CD4-positive, alpha-beta T cell treated with Interleukin-17A for 4 hours (primary cell): ENCODE results near the gene PADI3.
"Not testable (repeated sequence)": the region's sequence is repeated elsewhere in the genome, so short reads cannot be mapped to it uniquely, and the experiment has no call there.

Experiments used
- DNase-seq: peaks from one replicate; pipeline ENCODE4 v3.0.0-alpha.2; 2020; ENCODE audit warnings: mixed read lengths

Gene PADI3

DNA sequence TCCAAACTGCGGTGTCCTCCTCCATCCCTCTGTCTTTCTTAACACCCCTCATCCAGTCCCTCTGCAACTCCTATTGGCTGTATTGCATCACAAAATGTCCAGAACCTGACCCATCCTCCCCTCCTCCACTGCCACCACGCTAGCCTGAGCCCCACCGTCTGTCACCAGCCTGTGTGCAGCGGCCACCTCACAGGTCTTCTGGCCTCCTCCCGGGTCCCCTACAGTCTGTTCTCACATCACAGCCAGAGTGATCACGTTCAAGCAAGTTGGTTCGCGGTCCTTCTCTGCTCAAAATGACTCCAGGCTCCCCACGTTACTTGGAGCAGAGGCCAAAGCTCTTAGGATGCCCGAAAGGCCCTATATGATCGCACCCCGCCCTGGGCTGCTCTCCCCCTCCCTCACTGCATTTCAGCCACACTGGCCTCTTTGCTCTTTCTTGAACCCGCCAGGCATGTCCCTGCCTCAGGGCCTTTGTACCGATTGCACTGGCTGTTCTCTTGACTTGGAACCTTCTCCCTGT, 56.7 kb downstream of the PADI3 start:
- no peak for DNase-seq

DNA sequence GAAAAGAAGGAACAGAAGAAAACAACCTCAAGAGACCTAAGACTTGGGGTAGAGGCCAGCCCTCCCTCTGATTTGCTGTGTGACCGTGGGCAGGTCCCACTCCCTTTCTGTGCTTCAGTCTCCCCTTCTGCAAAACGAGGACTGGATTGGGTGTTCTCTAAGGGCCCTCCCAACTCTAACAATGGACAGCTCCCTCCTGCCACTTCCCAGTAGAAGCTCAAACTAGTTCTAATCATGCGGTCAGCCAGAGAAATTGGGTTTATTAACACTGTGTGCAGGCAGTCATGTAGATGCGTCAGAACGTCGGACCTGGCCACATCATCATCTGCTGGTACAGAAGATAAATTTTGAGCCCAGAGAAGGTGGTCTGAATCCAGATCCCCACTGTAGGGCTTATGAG, 57.5 kb downstream of the PADI3 start:
- DNase-seq = no peak

DNA sequence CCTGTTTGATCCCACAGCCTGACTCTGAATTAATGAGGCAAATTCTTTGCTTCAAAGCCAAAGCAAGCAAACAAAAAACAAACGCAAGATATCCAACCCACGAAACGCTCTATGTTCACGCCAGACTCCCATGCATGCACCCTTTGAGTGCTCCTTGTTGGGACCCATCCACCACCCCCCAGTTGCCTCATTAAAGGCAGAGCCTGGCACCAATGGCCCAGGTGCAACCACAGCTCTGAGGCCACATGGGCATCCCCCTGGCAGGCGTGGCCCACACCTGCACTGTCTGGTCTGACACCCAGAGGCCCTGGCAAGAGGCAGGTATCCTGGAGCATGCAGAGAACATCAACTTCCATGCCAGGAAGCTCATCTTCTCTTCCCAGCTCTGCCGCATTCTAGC, 58.0 kb downstream of the PADI3 start:
- DNase-seq = no peak

DNA sequence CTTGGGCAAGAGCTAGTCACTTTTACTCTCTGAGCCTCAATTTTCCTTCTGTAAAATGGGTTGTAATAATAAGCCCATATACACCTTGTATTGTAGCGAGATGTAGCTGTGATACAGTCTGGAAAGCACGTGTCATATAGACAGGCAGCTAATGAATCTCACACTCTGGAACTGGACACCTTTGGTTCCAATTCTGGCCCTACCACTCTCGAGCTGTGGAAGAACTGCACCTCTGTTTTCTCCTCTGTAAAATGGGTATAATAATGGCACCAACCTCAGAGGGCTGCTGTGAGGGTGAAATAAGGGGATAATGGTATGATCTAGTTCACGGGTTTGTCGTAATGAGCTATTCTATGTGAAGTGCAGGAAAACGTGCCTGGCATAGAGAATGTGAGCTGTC, 58.4 kb downstream of the PADI3 start:
- no peak for DNase-seq

DNA sequence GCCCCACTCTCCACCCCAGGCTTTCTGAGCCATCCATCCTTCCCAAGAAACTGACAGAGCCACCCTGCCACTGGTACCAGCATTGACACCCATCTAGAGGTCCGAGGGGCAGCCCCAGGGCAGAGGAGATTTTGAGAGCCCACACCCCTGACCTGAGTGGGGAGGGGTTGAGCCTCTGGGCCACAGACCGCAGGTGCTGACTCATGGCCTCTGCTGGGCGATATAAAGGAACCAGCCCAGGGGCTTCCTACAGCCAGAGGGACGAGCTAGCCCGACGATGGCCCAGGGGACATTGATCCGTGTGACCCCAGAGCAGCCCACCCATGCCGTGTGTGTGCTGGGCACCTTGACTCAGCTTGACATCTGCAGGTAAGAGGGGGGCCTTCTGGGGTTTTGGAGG, 59.0 kb downstream of the PADI3 start, which contains the start of gene PADI4:
TSS of gene PADI4 (plus strand) at position 252 of the 400 bp plus-strand sequence. CDS start at position 278, 26 bp downstream.
- no peak for DNase-seq

DNA sequence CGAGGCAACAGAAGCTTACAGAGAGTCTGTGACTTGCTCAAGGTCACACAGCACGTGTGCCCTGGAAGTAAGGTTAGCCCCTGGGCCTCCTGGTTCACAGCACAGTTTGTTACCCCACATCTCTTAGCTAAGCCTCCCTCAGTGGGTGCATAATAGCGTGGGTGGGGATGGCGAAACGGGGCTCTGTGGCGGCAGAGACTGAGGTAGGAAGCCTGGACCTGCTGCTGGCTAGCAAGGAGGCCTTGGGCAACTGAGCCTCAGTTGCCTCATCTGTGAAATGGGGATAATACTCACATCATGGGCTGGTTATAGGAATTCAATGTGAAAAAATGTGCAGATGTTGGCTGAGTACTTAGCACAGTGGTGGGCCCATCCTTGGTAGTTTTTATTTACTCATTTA, 59.7 kb downstream of the PADI3 start:
- DNase-seq = no peak

DNA sequence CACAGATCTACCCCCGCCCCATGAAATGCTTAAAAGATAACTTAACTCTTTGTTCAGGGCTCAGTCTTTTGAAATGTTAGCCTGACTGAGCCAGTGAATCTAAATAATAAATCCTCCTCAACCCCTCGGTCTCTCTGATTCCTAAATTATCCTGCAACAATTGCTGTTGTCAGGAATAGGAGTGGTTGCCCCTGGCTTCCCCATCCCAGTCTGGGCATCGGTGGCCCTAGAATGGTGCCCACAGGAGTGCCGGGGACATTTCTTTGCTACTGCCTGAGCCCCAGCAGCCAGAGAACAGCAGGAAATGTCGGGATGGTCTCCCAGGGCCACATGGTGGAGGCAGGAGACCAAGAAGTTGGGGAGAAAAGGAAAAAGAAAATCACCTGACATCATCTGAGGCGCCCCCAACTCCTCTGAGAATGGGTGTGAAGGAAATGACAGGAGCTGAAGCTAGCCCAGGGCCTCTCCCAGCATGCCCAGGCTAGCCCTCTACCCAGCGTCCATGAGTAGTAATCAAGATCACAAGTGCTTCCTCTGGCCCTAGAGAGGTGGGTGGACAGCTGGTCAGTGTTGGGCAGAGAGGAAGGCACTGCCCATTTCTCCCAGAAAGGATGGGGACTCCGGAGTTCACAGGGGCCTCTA, 60.6 kb downstream of the PADI3 start:
- DNase-seq = no peak

DNA sequence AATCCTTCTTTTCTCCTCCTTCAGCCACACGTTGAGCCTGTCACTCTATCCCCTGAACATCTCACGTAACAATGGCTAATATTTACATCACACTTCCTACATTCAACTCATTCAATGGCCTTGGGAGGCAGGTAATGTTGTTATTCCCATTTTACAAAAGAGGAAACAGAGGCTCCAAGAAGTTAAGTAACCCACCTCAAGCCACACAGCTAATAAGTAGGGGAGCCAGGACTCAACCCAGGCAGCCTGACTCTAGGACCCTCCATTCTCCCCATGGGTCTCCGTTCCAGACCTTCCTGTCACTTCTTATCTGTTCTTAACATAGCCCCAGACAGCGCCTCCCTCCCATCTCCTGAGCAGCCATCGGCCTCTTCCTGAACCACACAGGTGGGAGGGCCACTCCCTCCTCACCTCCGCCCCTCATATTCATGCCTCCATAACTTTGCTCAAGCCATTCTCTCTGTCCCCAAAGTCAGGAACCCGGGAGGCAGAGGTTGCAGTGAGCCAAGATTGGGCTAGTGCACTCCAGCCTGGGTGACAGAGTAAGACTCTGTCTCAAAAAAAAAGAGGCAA, 61.3 kb downstream of the PADI3 start:
- DNase-seq = no peak

DNA sequence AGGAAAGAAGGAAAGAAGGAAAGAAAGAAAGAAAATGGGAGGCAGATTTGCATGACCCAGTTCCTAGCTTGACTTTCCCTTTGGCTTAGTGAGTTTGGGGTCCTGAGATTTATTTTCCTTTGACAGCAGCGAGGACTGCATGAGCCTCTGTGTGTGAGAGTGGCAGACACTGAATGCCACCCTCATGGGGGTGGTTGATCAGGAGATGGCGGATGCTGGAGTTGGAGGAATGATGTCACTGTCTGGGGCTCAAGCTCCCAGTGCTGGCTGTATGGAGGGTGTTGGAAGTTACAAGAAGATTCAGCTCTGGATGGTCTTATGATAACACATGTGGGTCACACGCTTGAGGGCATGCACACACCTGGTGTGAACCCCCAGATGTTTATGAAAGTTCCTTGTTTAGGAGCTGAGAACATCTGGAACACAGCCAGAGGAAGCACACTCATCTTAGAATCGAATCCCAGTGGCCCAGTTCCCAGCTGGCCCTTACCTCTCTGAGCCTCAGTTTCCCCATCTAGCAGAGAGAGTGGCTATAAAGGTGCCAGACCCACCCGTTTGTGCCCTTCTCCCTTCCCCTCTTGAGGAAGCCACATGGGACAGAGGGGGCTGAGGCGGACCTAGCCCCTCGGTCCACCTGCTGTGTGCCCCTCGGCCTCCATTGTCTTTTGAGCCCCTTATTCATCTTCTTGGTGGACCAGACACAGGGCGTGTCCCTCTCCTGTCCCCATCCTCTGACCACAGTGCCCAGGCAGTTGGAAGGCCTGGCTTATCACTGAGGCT, 64.8 kb downstream of the PADI3 start:
- DNase-seq = no peak

DNA sequence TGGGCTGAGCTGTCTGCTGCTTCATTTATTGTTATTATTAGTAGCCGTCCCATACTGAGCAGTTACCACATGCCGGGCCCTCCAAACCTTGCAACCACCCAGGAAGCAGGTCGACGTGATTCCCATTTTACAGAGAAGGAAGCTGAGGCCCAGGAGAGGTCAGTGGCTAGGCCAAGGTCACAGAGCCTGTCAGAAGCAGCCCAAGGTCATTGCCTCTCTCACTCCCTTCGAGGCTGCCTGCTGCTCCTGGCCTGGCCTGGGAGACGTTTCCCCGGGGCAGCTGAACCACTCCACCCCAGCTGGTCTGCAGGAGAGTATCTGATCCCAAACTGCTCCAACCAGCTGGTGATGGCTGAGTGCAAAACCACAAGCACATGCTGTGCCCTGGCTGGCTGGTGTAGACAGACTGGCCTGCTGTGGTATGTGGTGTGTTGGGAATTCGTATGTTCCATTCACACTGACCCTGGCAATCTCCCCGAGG, 65.6 kb downstream of the PADI3 start:
- no peak for DNase-seq

DNA sequence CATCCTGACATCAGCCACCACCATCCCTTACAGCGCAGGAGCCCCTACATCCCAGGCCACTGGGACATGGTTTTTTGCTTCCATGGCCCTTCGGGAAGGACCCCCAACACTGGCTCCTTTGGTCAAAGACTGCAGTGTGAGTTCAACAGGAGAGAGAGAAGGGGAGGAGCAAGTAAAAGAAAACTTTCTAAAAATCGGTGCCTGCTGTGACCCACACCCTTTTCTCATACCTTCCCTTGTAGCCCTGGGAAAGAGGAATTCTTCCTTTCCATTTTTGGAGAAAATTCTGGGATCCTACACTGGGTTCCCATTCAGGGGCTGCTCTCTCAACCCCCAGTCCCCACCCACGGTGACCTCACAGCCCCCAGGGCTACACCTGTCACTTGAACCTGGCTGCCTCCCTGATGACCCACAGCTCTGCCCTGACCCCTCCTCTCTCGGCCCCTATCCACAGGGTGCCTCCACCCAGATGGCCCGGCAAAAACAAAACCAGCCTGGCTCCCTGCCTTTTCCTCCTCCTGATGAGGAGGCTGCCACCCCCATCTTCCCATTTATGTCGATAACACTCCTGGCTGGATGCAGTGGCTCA, 66.7 kb downstream of the PADI3 start:
- DNase-seq = no peak

DNA sequence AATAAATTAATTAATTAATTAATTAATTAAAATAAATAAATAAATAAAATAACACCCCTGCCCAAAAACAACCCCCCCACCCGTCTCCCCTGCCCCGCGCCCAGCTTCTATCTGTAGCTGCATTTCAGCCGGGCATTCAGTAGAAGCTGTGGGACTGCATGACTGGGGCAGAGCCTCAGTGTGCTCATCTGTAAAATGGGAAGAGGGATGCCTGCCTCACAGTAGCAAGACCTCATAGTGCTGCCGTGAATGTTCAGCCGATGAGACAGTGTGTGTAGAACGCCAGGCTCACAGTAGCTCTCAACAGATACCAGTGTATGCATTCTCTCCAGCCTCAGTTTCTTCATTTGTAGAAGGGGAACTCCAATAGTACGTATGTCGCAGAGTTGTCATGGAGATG, 67.8 kb downstream of the PADI3 start:
- DNase-seq = no peak

DNA sequence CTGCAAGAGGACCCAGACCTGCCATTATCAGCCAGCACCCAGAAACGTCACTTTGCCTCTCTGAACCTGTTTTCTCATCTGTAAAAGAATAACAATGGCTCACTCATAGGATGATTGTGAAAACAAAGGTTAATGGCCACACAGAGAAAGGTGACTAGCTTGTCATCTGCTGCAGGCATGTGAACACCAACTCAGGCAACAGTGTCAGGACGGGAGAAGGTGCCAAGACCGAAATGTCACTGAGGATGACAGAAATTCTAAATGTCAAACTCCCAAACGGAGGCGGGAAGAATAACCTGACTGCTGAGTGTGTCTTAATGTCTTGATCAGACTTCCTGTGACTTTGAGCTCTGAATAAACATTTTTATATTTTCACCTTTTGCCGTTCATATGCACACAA, 69.4 kb downstream of the PADI3 start:
- no peak for DNase-seq

DNA sequence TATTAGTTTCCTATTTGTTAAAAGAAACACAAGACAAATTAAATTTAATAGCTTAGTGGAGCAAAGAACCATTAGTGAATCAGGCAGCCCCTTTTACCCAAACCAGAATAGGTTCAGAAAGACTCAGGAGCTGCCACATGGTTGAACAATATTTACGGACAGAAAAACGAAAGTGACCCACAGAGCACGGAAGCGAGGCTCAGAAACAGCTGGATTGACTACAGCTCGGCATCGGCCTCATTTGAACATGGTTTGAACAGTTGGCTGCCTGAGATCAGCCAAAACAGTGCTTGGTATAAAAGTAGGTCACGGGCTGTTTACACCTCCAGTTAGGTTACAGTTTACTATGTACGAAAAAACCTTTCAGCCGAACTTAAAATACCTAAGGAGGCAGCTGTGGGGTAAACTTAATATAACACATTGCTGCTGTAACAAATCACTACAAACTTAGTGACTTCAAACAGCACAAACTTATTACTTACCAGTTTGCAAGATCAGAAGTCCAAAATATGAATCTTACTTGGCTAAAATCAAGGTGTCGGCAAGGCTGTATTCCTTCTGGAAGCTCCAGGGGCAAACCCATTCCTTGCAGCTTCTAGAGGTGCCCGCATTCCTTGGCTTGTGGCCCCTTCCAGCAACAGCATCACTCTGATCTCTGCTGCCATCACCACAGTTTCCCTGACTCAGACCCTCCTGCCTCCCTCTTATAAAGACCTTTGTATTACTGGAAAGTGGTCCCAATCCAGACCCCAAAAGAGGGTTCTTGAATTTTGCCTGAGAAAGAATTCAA, 70.9 kb downstream of the PADI3 start:
- DNase-seq = no peak

DNA sequence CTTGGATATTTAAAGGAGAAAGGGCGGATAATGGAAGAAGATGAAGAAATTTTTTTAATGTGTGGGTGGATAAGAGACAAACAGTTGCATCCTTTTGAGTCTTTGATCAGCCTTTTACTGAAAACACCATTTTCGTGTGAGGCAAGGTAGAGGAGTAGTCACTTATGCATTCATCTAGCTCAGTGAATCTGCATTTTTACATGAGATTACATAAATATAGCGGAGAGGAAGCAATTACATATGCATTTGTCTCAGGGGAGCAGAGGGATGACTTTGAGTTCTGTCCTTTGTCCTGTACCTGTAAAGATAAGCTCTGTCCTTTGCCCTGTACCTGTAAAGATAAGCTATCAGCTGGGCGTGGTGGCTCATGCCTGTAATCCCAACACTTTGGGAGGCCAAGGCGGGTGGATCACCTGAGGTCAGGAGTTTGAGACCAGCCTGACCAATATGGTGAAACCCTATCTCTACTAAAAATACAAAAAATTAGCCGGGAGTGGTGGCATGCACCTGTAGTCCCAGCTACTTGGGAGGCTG, 73.0 kb downstream of the PADI3 start:
- DNase-seq = not testable (repeated sequence)

DNA sequence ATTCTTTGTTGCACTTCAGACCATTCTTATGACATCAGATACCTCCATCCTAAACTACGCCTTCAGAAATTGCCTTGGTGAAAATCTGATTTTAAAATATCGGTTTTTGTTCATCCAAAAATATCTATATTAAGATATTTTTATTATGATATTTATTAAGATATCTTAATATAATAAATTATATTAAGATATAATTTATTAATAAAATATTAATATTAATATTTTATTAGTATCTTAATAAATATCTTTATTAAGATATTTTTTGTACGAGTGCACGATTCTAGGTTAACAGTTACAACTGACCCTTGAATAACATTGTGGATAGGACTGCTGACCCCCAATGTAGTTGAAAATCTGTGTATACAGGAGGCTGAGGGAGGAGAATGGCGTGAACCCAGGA, 80.0 kb downstream of the PADI3 start:
- DNase-seq = no peak

DNA sequence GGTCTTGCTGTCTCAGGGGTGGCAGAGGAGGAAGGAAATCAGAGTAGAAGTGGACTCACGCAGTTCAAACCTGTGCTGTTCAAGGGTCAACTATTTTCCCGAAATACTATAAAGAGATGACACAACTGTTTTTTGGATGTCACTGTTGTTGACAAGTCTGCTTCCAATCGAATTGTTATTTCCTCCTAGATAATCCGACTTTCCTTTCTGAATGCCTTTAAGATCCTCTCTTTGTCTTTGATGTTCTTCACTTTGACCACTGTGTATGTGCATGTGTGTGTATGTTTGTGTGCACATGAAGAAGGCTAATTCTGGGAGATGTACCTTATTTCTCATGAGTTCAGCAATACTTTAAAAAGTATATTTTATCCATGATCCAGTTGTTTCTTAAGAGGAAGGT, 80.7 kb downstream of the PADI3 start:
- DNase-seq = no peak

DNA sequence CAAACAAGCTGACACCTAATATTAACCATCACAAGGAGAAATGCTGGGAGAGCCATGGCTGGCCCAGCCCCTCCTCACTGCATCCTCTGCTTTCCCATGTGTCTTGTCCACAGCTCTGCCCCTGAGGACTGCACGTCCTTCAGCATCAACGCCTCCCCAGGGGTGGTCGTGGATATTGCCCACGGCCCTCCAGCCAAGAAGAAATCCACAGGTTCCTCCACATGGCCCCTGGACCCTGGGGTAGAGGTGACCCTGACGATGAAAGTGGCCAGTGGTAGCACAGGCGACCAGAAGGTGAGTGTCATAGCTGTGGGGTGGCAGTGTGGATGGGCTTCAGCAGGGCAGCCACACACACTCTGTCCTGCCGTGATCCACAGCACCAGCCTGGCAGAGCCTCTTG, 82.0 kb downstream of the PADI3 start:
- DNase-seq = no peak

DNA sequence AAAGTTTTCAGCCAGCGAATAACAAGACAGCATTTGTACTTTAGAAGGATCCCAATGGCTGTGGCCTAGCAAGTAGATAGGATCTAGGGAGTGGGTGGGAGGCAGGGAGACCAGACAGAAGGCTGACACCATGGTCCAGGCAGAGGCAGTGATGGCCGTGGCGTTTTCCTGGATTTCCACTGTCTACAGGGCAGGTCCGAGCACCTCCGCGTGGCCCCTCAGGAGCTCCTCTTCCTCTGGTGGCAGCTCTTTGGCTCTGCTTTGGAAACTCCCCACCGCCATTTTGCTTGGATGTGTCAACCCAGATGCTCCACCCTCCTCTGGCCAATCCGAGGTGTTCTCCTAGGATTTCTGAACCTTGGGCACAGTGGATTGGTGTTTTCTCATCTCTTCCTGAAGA, 84.2 kb downstream of the PADI3 start:
- DNase-seq = no peak
